Activated CD8-positive, alpha-beta T cell treated with anti-CD3 and anti-CD28 coated beads, Interleukin-2, amount 10 ng/mL, durations not matched to agents 7 days and 5 days (primary cell): Measurements from ENCODE around the gene EMC9. TPM values are rescaled to one million over a fixed set of nuclear protein-coding genes. Genes with fewer than 3 reads are reported as not detected.

Experiments
- ATAC-seq: fragments of 150-1000 bp; cut with Tn5 transposase; one replicate; pipeline ENCODE4 v1.10.0; 2021; ENCODE audit warnings: moderate library complexity
- CTCF ChIA-PET: fragments of 350-600 bp; sonication (Branson Sonifier 250); formaldehyde crosslinking; loops from one replicate; lab custom pipeline; 2021; ENCODE audit warnings: antibody characterized with exemption; lab: Charles Lee
- POLR2A ChIA-PET: fragments of 350-600 bp; sonication (Branson Sonifier 250); formaldehyde crosslinking; loops from one replicate; lab custom pipeline; 2021; ENCODE audit warnings: antibody characterized with exemption; lab: Charles Lee
- DNase-seq: peaks from one replicate; pipeline ENCODE4 v3.0.0-alpha.2; 2020
- H3K27ac Mint-ChIP-seq: one replicate; pipeline ENCODE4 v1.8.0; 2021; ENCODE audit warnings: mild to moderate bottlenecking, mixed read lengths
- H3K27me3 Mint-ChIP-seq: one replicate; pipeline ENCODE4 v1.8.0; 2021; ENCODE audit warnings: low read depth, mixed read lengths
- H3K36me3 Mint-ChIP-seq: one replicate; pipeline ENCODE4 v1.8.0; 2021; ENCODE audit warnings: low read depth, mixed read lengths
- H3K4me1 Mint-ChIP-seq: one replicate; pipeline ENCODE4 v1.8.0; 2021; ENCODE audit warnings: low read depth, mixed read lengths
- H3K4me3 Mint-ChIP-seq: one replicate; pipeline ENCODE4 v1.8.0; 2021; ENCODE audit warnings: mild to moderate bottlenecking, mixed read lengths
- H3K9me3 Mint-ChIP-seq: one replicate; pipeline ENCODE4 v1.8.0; 2022; ENCODE audit warnings: mixed read lengths; ENCODE audit not compliant: insufficient read depth
- total RNA-seq, 2 experiments: library from RNA; stranded (reverse); gene quantifications; one replicate each; pipeline ENCODE4 v1.2.3, GENCODE V29; 2021

The EMC9 gene
- total RNA-seq, 2 experiments from 2014 or later, result 49.9 to 53.2 TPM

GRCh38 chr14:24184104-24184970 is 42.9 kb upstream of the EMC9 start:
- Mint-ChIP-seq H3K27me3 (no peaks in the 10 kb centered on the region), H3K9me3 (no peaks in the 10 kb centered on the region), H3K36me3 (peaks cover 40% of the 10 kb centered on the region), H3K27ac (no peak overlapping the region), H3K4me1 (peaks cover 24% of the 10 kb centered on the region), H3K4me3 (no peak overlapping the region)
- ATAC-seq (no peak), DNase-seq (no peak)
- ChIA-PET POLR2A (interaction anchor here (2.6 to 4.9 kb wide), 3 partner anchors 11 to 23 kb away, joined by 14 to 85 read pairs (median 15); partner anchors contain the start of genes IRF9 and TM9SF1), CTCF (no interaction called here)

- Mint-ChIP-seq H3K4me3 (no peak overlapping the region), H3K9me3 (no peaks in the 10 kb centered on the region), H3K36me3 (peaks cover 50% of the 10 kb centered on the region), H3K4me1 (peaks cover 13% of the 10 kb centered on the region), H3K27me3 (no peaks in the 10 kb centered on the region), H3K27ac (no peak overlapping the region)
- DNase-seq (no peak), ATAC-seq (no peak)
- POLR2A ChIA-PET, result interaction anchor here (1.2 to 2.6 kb wide), 4 partner anchors 10 to 21 kb away, joined by 4 to 15 read pairs (median 4); partner anchors contain the start of genes IRF9 and REC8
- CTCF ChIA-PET, result no interaction called here
Measured at GRCh38 chr14:24183014-24183481, 41.7 kb upstream of the EMC9 start.

- ATAC-seq (no peak), DNase-seq (no peak)
- POLR2A ChIA-PET, result interaction anchor here (0.6 to 2.6 kb wide), 6 partner anchors 9 to 31 kb away, joined by 3 to 15 read pairs (median 4); partner anchors contain the start of genes CHMP4A, IRF9 and REC8
- Mint-ChIP-seq H3K27ac (peak overlapping the region; percentile 50), H3K4me1 (peaks cover 7% of the 10 kb centered on the region), H3K9me3 (no peaks in the 10 kb centered on the region), H3K27me3 (no peaks in the 10 kb centered on the region), H3K4me3 (no peak overlapping the region), H3K36me3 (peaks cover 50% of the 10 kb centered on the region)
- CTCF ChIA-PET, result no interaction called here
Measured at GRCh38 chr14:24182110-24182882, 40.9 kb upstream of the EMC9 start.

GRCh38 chr14:24181371-24182077 is 40.1 kb upstream of the EMC9 start:
- Mint-ChIP-seq H3K27ac (peak overlapping the region; percentile 50), H3K4me3 (no peak overlapping the region), H3K27me3 (no peaks in the 10 kb centered on the region), H3K9me3 (no peaks in the 10 kb centered on the region), H3K36me3 (peaks cover 50% of the 10 kb centered on the region), H3K4me1 (peaks cover 2% of the 10 kb centered on the region)
- CTCF ChIA-PET, result interaction anchor here (1.0 to 1.5 kb wide), 2 partner anchors 21 to 40 kb away, joined by 3 to 4 read pairs; partner anchors contain the start of genes EMC9 and IRF9
- no peak for DNase-seq
- no peak for ATAC-seq
- POLR2A ChIA-PET, result interaction anchor here (1.3 to 5.1 kb wide), 5 partner anchors 8 to 20 kb away, joined by 4 to 37 read pairs (median 12); partner anchors contain the start of genes IRF9 and TM9SF1

GRCh38 chr14:24179961-24180796 is 38.8 kb upstream of the EMC9 start:
- Mint-ChIP-seq H3K4me1 (peaks cover under 1% of the 10 kb centered on the region), H3K36me3 (peaks cover 52% of the 10 kb centered on the region), H3K9me3 (no peaks in the 10 kb centered on the region), H3K4me3 (no peak overlapping the region), H3K27me3 (no peaks in the 10 kb centered on the region), H3K27ac (no peak overlapping the region)
- DNase-seq (no peak), ATAC-seq (no peak)
- ChIA-PET CTCF (interaction anchor here (1.0 to 1.5 kb wide), 2 partner anchors 19 to 39 kb away, joined by 3 to 4 read pairs; partner anchors contain the start of genes EMC9 and IRF9), POLR2A (interaction anchor here (0.7 to 5.1 kb wide), 8 partner anchors 9 to 19 kb away, joined by 3 to 37 read pairs (median 4); partner anchors contain the start of genes IPO4, IRF9 and TM9SF1)

GRCh38 chr14:24179294-24179960 is 38.0 kb upstream of the EMC9 start:
- DNase-seq (no peak), ATAC-seq (no peak)
- H3K27me3 Mint-ChIP-seq, result no peaks in the 10 kb centered on the region
- peaks cover 55% of the 10 kb centered on the region for H3K36me3 Mint-ChIP-seq
- H3K9me3 Mint-ChIP-seq, result no peaks in the 10 kb centered on the region
- CTCF ChIA-PET, result interaction anchor here (0.8 kb wide), 1 partner anchor 9 kb away, joined by 3 read pairs; the partner anchor contains the start of gene IPO4
- peaks cover 8% of the 10 kb centered on the region for H3K4me1 Mint-ChIP-seq
- peak overlapping the region; percentile 56 for H3K27ac Mint-ChIP-seq
- no peak overlapping the region for H3K4me3 Mint-ChIP-seq
- POLR2A ChIA-PET, result interaction anchor here (0.7 to 5.1 kb wide), 9 partner anchors 9 to 27 kb away, joined by 3 to 37 read pairs (median 5); partner anchors contain the start of genes IPO4, IRF9 and TM9SF1

- H3K4me1 Mint-ChIP-seq, result peaks cover 8% of the 10 kb centered on the region
- H3K27me3 Mint-ChIP-seq, result no peaks in the 10 kb centered on the region
- H3K36me3 Mint-ChIP-seq, result peaks cover 59% of the 10 kb centered on the region
- ChIA-PET CTCF (interaction anchor here (0.8 kb wide), 1 partner anchor 10 kb away, joined by 3 read pairs; the partner anchor contains the start of gene IPO4), POLR2A (interaction anchor here (0.7 to 5.1 kb wide), 5 partner anchors 9 to 28 kb away, joined by 5 to 37 read pairs (median 5); partner anchors contain the start of gene IRF9)
- ATAC-seq (no peak), DNase-seq (no peak)
- H3K9me3 Mint-ChIP-seq, result no peaks in the 10 kb centered on the region
- no peak overlapping the region for H3K27ac Mint-ChIP-seq
- H3K4me3 Mint-ChIP-seq, result no peak overlapping the region
Measured at GRCh38 chr14:24178399-24179178, 37.2 kb upstream of the EMC9 start.

- Mint-ChIP-seq H3K27ac (no peak overlapping the region), H3K27me3 (no peaks in the 10 kb centered on the region), H3K9me3 (no peaks in the 10 kb centered on the region), H3K4me1 (peaks cover 12% of the 10 kb centered on the region), H3K36me3 (peaks cover 60% of the 10 kb centered on the region), H3K4me3 (no peak overlapping the region)
- ATAC-seq, result no peak
- CTCF ChIA-PET, result no interaction called here
- POLR2A ChIA-PET, result interaction anchor here (0.7 to 5.1 kb wide), 4 partner anchors 11 to 36 kb away, joined by 4 to 37 read pairs (median 7); partner anchors contain the start of genes EMC9 and IRF9
- DNase-seq, result no peak
Measured at GRCh38 chr14:24177891-24178290, 36.5 kb upstream of the EMC9 start.
